GM21360 (cell line): Measurements from ENCODE around the gene ASB11.
"Not testable (repeated sequence)": the region's sequence is repeated elsewhere in the genome, so short reads cannot be mapped to it uniquely, and the experiment has no call there.

Experiments
- ATAC-seq: cut with Tn5 transposase; IDR thresholded peaks from one replicate; pipeline ENCODE4 v1.9.1; 2021; ENCODE audit warnings: mild to moderate bottlenecking, moderate library complexity; ENCODE audit not compliant: unreplicated experiment

The ASB11 gene

DNA sequence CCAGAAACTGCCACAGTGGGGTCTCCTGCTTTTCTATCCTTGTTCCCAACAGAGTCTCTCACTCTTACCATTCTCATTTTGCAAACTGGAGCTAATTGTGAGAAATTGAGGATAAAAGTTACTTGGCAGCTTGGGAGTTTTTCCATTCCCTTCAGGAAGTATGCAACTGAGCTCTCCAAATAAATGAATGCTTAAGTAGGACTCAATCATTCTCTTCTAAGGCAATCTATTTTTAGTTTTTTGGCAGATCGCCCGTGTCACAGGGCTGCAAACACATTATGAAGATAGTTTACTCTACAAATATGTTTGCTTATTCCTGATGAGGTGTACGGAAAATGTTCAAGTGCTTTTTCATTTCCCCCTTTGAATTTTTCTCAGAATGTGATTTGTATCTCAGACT, 5.3 kb downstream of the ASB11 start:
- no peak for ATAC-seq

- not testable (repeated sequence) for ATAC-seq
These were observed 9.5 kb downstream of the ASB11 start for GRCh38 chrX:15305899-15306298.

- ATAC-seq = no peak
These were observed 13.5 kb downstream of the ASB11 start for GRCh38 chrX:15301924-15302323.

DNA sequence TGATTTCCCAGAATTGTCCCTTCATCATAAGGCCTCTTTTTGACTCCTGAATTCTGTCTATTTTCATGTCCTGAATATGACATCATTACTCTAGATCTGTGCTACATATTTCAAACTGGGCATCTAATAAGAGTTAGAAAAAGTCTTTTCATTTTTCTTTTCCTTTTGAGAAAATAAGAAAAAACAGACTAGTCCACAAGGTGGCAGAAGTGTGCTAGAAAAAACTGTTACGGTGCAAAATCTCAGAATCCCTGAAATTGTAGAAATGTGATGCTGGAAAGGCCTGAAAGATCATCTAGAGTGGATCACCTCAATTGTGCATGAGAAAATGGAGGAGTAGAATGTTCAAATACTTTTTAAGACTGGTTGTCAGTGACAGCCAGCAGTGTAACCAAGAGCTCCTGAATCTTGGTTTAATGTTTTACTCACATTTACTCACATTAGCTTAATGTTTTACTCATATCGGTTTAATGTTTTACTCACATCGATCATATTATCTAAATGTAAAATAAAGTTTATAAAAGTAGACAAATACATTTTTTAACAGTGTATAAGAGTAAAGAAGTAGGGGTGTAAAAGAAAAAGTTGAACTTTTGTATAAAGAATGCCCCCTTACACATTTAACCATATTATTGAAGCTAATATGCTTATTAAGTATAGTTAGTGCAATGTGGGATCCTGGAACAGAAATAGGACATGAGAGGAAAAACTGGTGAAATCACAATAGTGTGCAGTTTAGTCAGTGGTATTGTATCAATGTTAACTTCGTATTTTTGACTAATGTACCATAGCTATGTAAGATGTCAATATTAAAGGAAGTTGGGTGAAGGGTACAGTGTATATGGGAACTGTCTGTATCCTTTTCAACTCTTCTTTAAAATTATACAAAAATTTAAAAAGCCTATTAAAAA, 15.2 kb downstream of the ASB11 start:
- no peak for ATAC-seq

DNA sequence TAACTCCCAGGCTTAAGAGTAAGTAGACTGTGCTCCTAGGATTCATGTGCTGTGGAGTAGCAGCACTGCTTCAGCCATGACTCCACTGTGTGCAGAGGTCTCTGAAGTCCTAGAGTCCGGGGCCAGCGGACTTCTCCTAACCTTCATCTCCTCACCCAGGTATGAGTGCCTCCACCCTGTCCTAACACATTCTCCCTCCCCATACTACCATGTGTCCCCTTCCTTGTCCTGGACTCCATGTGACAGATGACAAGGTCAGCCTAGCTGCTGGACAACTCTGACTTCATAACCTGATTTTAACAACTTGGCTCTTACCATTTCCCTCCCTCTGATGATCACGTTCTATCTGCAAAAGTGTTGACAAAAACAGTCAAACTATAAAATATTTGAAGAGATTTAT, 16.7 kb downstream of the ASB11 start:
- no peak for ATAC-seq

GRCh38 chrX:15298201-15298600, 17.2 kb downstream of the ASB11 start:
- no peak for ATAC-seq

GRCh38 chrX:15293451-15293850, 22.0 kb downstream of the ASB11 start:
- no peak for ATAC-seq

DNA sequence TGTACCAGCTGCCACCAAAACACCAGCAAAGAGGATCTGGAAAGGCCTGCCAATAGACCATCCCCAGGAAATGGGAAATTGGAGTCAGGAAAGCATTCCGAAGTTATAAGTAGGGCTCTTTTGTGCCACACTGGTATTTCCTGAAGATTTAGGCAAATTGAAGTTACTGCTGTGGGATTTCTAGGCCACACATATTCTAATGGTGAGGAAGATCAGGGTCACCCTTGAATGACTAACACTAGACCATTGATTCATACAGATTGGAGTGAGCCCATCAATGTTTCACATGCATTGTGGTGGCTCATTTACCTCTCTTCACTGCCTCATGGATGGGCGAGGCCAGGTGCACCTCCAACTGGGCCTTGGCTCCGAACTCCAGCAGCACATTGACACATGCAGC, 22.6 kb downstream of the ASB11 start:
- ATAC-seq = no peak

GRCh38 chrX:15277604-15278003, 37.8 kb downstream of the ASB11 start:
- ATAC-seq = no peak

DNA sequence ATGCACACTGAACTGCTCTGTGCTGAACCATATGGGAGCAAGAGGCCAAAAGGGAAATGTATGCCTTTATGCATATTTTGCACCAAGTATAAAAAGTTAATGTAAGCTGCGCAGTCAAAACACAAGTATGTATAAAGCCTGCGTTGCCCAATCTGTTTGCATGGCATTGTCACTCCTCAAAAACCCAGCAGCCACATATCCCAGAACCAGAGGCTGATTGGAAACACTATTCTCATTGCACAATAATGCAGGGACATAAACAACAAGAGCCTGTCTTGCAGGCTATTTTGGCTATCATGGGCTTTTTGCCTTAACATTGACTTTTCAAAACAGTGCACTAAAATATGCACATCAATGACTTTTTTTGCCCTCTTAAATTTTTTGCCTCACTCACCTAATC, 40.5 kb downstream of the ASB11 start:
- ATAC-seq = no peak

GRCh38 chrX:15273275-15273674, 42.2 kb downstream of the ASB11 start:
- not testable (repeated sequence) for ATAC-seq

DNA sequence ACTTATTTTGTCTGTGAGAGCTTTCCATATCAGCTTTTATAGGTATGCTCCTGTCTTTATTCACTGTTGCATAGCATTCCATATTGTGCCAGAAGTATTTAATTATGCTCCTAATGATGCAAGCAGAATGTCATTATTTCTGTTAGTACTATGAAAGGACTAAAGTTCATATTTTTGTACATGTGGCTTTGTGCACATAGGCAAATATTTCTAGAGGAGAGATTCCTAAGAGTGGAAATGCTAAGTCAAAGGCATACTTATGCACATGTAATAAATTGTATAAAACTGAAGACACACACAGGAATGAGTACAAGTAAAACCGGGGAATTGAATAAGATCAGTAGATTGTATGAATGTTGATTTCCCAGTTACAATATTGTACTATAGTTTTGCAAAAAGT, 43.7 kb downstream of the ASB11 start:
- ATAC-seq = no peak

DNA sequence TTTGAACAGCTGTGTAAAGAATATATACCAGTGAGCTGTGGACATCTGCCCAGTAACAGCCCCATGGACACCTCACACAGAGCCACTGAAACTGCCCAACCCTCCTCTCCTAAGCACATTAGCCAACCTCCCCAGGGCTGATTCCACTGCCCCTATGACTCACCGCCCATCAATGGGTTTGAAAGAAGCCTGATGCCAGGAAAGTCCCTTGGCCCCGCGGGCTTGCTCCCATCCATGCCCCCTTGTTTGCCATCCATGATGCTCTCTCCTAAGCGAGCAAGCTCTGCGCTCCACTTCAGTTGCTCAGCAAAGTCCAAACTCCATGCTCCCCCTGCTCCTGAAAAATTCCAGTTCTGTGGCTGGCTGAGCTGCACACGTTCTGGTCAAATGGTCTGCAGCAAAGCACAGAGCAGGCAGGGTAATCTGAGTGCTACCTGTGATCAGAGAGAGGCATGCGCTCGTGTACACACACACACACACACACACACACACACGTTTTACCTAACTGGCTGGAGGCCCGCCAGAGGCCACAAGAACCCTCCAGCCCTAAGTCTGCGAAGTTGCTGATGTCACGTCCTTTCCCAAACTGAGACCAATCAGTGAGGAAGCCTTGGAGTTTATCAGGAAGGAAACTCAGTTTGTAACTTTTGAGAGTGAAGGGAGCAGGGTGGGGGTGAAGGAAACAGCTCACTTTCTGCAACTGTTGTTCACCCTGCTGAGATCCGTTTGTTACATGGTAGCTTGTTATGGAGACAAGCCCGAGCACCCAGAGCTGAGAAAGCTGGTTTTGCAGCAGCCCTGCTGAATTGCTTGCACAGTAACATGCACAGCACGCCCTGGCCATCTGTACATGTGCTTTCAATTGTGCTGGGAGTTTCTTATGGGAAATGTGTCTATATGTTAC, 45.6 kb downstream of the ASB11 start, which contains the start of gene ASB9:
ASB9 (minus strand) TSS at position 466 of the 904 bp plus-strand sequence; CDS start at position 257, 209 bp downstream.
- no peak for ATAC-seq

DNA sequence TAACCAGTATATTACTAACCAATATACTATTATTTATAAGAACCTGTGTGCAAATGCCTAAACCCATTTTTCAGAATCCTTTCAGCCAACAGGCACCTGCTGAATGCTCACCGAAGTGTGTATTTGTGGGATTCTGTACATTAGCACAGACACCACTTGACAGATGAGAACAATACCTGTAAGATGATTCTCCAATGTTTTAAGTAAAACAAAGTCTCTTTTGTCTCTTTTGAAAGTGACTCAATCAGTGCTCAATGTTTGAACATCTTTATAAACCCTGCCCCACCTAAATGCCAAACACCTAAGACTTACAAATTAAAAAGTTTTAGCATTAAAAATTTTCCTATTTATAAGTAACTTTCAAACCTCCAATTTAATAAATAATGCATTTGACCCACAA, 46.3 kb downstream of the ASB11 start:
- ATAC-seq = no peak

DNA sequence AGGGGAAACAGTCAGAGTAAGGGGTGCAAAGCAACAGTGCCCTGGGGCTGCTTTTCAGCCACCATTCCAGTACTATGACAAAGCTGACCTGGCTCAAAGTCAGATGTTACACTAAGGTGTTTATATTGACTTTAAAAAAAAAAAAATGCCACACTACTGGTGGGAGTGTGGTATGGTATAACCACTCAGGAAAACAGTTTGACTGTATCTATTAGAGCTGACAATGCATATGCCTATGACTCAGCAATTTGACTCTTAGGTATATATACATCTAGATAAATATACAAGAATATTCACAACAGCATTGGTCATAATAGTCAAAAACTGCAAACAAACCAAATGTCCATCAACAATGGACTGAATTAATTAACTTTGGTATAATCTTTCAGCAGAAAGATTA, 60.6 kb downstream of the ASB11 start:
- no peak for ATAC-seq

DNA sequence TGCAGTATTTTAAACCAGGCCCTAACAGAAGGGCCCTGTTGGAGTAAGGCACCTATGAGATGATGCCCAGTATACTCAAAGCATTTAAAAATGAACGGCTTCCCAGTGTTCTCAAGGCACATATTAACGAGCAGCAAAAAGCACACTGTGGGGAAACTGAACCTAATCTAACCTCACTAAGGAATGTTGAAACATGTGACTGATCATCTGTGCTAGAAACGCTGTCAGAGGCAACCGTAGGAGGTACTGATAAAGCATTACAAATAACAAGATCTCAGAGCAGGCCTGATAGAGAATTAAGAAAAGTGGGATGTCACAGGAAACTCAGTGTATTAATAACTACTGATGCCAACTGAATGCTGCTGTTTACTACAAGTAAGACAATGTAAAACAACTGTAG, 69.5 kb downstream of the ASB11 start:
- no peak for ATAC-seq

DNA sequence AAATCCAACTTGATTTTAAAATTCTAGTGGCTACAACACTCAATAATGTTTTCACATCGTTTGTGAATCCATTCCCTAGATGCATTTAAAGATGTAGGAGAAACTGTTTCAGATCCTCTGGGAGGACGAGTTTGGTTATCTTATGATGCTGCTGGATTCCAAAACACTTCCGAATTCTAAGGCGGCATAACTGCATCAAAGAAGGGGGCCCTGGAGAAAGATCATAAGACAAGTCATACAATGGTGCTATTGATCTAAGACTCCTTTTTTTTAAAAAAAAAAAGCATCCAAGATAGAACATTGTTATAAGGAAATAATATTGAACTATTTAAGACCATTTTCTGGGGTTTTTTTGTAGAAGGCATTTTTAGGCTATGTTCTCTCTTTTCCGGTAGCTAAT, 71.0 kb downstream of the ASB11 start:
- no peak for ATAC-seq

- ATAC-seq = no peak
These were observed 72.4 kb downstream of the ASB11 start for GRCh38 chrX:15242899-15243555.

GRCh38 chrX:15241301-15241700, 74.1 kb downstream of the ASB11 start:
- no peak for ATAC-seq

DNA sequence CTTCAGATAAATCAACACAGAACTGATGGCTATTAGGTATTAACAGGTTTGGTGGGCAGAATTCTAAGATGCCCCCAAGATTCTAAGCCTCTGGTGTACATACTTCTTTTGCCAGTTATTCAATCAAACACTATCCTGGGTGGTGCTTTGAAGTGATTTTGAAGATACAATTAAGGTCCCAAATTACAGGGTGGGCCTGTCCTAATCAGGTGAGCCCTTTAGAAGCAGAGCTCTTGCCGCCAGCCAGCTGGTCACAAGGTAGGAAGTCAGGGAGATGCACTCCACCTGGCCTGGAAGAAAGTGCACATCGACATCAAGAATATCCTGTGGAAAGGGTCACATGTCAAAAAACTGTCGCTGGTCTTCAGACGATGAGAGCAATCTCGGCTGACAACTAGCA, 75.0 kb downstream of the ASB11 start:
- ATAC-seq = no peak

- ATAC-seq = no peak
These were observed 79.3 kb downstream of the ASB11 start for GRCh38 chrX:15236146-15236545.
